NCI-H146 (cell line): ENCODE measurements around the gene CFAP20.

ENCODE experiments used
- DNase-seq: peaks from one replicate; lab custom pipeline; 2025; lab: John Stamatoyannopoulos, UW

CFAP20 gene

DNA sequence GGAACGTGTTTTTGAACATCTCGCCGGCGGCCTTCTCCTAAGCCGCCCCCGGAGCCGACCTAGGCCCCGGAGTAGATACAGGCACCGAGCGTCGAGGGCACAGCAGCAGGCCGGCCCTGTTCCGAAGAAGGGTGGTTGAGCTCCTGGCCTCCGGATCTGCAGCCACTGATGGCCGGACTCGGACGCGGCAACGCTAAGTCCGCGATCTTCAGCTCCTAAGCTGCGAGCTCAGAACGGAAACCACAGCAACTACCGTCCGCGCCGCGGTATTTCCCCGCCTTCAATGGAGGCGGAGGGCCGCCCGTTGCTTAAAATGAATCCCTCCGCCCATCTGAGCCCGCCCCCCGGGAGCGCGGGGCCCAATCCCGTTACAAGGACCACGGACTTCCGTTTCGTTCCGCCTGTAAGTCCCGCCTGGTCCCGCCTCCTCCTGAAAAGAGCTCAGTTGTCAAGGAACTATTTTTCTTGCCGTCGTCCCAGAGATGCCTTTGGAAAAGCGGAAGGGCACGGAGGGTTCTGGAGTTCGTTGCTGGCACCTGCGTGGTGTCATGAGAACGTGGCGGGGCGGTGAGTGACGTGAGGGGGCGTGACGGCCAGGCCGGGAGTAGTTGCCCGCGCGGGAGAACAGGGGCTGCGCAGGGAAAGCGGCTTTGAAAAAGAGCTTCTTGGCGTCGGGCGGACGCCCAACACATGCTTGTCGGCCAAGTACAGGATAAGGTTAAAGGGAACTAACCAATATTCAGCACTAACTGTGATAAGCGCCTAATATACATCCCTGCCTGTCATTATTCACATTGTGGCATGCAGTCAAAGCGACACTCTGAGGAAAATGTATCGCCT is at the start of gene CFAP20:
Gene CFAP20 (minus strand): TSS at position 285 of the 840 bp plus-strand sequence. CDS start 266 bp downstream, at position 19.
- DNase-seq = peak; percentile 99

DNA sequence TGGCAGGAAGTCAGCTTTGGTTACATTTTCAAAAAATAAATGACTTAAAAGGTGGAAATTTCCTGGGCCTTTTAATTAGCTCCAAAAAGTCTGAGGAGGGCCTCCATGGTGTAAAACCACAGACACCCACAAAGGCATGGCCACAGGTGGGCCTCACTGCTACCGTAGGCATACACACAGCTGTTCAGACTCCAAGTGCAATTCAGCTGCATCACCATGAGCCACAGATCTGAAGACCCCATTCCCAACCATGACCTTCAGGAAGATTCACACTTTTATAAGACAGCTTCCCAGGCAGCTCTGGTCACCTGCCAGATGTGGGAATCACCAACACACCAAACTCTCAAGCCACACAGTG is 48.2 kb upstream of the CFAP20 start:
- DNase-seq = no peak

DNA sequence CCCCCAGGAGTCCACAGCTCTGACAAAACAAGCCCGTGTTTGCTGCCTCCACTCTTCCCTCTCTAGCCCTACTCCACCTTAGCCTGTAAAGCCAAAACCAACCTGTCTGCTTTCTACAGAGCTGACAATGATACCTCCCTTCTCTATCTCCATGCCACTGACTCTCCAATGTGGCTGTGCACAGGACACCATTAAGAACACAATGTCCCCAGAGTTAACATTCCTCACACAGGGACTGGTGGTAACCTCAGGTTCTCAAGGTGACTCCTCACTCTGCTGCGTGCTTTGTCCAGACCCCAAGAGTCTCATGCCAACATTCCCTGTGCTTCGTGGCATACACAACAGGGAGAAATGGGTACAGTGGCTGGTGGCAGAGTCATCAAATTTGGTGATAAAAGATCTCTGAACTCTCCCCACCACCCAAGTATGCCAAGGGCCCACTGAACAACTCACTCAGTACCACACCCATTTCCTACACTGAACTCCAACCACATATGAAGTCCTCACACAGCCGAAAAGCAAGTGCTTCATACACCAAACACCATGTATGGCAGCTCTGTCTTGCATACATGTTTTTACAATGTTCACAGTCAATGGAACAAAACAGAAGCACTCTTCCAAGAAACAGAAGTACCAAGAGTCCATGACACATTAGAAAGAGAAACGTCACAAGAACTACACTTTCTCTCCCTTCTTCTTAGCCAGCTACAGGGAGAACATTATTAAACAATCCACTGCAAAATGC is 47.6 kb upstream of the CFAP20 start:
- DNase-seq = no peak

GRCh38 chr16:58170223-58170622 is 41.0 kb upstream of the CFAP20 start:
- DNase-seq = no peak

DNA sequence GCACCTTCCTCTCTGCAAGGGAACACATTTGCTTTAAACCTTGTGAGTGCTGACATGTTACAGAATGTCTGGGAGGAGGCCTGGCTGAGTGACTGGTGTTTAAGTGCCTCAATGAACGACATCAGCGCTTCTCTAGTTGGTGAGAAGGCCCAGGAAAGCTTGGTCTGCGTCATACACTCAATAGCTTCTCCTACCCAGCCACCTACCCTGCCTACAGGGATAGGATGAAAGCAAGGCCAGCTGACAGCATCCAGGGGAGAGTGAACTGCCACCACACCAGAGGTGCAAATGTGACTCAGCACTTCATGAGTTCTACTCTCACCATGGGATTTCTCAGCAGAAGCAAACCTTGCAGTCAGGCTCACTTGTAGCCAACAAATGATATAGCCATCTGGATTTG is 31.7 kb upstream of the CFAP20 start:
- DNase-seq = no peak

GRCh38 chr16:58158725-58159124 is 29.5 kb upstream of the CFAP20 start:
- DNase-seq = no peak

- no peak for DNase-seq
Measured at GRCh38 chr16:58157951-58158540, 28.9 kb upstream of the CFAP20 start.

DNA sequence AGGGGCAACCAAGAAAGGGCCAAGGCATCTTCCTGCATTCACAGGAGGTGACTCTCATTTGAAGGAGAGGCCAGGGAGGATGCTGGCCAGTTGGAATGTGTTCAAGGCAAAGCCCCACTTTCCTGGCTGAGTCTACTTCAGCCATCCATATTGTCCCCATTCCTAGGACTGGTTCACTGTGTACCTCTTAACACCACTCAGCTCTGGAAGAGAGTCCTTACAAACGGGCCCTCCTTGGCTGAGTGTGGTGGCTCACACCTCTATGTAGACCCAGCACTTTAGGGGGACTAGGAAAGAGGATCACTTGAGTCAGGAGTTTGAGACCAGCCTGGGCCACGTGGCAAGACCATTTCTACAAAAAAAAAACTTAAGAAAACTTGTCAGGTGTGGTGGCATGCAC is 28.1 kb upstream of the CFAP20 start:
- DNase-seq = no peak

DNA sequence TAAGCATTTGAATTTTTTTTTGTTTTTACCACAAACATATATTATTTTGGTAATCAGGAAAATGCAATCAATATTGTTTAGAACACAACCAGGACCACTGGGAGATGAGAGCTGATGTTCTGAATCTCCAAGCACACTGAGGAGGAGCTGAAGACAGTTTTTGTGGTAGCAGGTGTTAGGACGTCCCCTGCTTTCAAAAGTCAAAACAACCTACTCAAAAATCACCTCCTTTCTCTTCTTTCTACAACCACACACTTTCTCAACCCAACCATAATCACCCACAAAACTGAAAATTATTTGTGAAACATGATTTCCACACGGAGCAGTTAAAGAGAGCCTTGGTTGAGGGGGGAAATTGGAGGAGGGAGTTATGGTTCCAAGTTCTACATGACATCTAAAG is 26.7 kb upstream of the CFAP20 start:
- DNase-seq = no peak

DNA sequence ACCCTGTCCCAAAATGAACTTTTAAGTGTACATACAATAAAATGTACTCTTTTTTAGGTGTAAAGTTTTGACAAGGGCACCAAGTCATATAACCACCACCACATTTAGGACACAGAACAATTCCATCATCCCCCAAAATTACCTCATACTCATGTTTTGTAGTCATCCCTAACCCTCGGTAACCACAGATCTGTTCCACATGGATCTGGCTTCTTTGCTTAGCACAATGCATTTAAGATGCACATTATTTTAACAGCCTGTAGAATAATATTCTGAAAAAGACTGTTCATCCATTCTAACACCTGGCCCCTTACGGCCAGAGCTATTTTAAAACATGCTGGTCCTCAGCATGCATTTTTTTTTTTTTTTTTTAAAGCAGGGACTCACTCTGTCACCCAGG is 25.2 kb upstream of the CFAP20 start:
- DNase-seq = no peak

DNA sequence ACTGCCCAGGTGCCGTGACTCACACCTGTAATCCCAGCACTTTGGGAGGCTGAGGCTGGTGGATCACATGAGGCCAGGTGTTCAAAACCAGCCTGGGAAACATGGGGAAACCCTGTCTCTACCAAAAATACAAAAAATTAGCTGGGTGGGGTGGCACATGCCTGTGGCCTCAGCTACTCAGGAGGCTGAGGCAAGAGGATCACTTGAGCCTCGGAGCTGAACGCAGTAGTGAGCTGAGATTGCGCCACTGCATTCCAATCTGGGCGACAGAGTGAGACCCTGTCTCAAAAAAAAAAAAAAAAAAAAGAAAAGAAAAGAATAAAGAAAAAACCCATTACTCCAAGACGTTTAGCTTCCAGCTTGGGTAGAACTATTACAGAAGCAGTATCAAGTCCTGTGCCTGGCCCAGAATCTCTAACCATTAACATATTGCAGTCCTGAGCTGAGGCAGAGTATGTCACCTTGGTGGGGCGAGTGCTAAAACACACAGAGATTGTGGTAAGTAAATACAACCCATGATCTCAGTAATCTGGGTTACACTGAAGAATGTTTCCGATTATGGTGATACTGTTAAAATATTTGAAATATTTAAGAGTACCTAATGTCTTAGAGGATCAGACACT is 23.2 kb upstream of the CFAP20 start:
- DNase-seq = no peak

DNA sequence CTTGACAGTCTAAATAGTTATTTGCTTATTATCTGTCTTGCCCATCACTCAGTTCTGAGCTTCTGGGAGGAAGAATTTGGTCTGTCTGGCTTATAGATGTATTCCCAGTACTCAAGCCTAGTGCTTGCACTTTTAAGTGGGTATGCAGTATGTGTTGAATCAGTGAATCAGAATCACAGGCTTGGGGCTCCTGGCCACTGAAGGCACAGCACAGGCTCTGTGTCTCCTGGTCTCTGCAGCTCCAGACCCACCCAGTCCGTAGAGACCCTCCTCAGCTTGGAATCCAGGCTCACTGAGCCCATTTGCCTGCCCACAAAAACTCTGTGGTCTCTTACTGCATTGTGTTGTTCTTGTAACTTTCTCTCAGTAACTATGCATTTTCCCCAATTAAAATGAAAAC is 19.3 kb upstream of the CFAP20 start:
- DNase-seq = no peak

GRCh38 chr16:58148099-58148498 is 18.9 kb upstream of the CFAP20 start:
- no peak for DNase-seq

- DNase-seq = no peak
Measured at GRCh38 chr16:58138852-58139251, 9.7 kb upstream of the CFAP20 start.

DNA sequence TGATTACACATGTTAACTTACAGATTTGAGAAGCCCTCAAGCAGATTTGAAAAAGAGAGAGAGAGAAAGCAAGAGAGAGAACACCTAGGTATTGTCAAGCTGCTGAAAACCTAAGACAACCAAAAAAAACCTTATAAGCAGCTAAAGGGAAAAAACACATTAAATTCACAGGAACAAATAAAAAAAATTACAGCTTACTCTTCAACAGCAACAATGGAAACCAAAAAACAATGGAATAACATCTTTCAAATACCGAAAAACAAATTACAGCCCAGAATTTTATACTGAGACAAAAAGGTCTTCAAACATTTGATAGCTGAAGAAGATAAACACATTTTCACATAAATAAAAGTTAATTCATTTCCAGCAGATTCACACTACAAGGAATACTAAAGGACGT is 8.4 kb upstream of the CFAP20 start:
- no peak for DNase-seq

- peak; percentile 52 for DNase-seq
Measured at GRCh38 chr16:58128711-58129096, 477 bp downstream of the CFAP20 start.

GRCh38 chr16:58128181-58128631 is 975 bp downstream of the CFAP20 start:
- DNase-seq = no peak

DNA sequence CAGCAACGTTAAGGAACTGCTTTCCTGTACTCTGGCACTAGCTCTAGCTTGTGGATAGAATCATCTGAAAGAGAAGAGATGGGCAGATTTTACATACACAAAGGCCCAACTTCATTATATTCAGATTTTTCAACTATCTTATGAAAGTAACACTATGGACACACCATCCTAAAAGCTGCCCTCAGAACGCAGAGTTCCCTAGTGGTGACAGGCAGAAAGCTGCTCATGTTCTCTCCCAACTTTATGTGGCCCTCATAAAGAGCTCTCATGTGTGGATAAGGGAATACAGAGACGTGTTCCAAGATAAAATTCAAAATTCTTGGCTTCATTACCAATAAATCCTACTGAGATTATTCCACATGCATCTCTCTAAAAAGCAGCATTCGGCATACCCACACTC is 1.5 kb downstream of the CFAP20 start:
- DNase-seq = no peak

DNA sequence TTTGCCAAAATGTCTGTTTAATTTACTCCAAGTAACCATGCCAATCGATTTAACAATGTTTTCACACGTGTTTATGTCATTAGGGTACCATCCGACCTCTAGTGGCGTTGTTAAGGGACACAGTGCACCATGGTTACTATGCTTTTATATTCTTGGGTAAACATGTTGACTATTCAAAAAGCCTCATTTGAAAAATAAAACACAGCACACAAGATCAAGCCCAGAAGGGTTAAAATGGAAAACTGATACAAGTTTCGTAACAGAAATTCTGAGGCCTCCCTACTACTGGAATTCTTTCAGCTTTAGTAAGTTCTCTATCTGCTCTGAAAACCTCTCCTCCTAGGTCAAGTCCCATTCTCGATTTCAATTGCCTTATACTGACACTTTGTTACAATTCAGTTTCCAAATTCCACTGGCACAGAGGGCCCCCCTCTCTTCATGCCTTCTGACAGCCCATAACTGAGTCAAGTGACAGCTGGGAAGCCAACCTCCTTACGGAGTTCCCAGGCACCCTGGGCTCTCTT is 2.1 kb downstream of the CFAP20 start:
- DNase-seq = peak; percentile 29

GRCh38 chr16:58126451-58126961 is 2.7 kb downstream of the CFAP20 start:
- no peak for DNase-seq

GRCh38 chr16:58125781-58126335 is 3.3 kb downstream of the CFAP20 start:
- no peak for DNase-seq

GRCh38 chr16:58125041-58125440 is 4.1 kb downstream of the CFAP20 start:
- no peak for DNase-seq
